Measurements from ENCODE around the gene SEBOX. TPM values are rescaled to one million over a fixed set of nuclear protein-coding genes. Genes with fewer than 3 reads are reported as not detected.
A peak's percentile ranks its signal among the peaks of the same experiment; 100 is the strongest.

SEBOX gene
- total and polyA plus RNA-seq, 2 of the 8 experiments (the other 6 are each of a cell fraction or from before 2014, with no cell fraction given): not detected

DNA sequence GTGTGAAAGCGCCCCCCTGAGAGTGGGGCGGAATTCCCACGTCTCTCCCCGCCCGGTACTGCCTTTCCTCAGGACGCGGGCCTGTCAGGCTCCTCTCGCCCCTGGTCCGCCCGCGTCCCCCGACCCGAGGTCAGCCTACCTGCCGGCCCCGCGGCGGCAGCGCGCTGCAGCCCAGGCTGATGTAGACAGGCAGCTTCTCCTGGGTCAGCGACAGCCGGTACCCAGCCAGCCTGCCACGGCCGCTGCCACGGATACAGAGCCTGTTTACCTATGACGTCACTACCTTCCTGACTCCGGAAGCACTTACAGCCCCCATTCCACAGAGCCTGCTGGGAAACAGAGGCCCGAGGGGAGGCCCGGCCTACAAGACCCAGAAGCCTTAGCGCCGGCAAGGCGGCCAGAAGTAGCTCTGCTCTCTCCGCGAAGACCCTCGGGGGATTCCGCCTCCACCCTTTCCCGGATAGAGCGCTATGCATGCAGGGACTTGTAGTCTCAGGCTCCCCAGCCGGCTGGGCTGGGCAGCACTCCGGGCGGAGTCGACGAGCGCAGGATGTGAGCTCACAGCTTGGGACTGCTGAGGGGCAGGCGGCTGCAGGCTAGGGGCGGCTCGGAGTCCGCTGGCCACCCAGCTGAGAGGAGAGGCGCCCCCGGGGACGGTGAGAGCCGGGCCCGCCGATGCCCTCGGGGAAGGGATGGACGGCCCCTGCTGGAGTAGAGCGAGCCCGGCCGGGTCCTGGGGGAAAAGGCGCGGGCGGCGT lies 29.6 kb downstream of the SEBOX start, which contains the start of the genes IFT20 and TNFAIP1 (continued):
- TF ChIP-seq ATF2 (IDR thresholded peaks at IDR 0.05; ENCODE audit: low read length) (peak; percentile 99), SP2 (IDR thresholded peaks at IDR 0.05; ENCODE audit: low read length) (no peak), POLR2A (IDR thresholded peaks at IDR 0.05; ENCODE audit: control extremely low read depth in 1 of 2, low read depth in 2 of 2, low read length in 2 of 2) (peak in 1 of 2 experiments; percentile 64; a peak in 2 of 3 replicates), SIRT6 (IDR thresholded peaks at IDR 0.05; ENCODE audit: low read length) (no peak), JUND (IDR thresholded peaks at IDR 0.05; ENCODE audit: low read length) (peak; percentile 100), FOSL1 (IDR thresholded peaks at IDR 0.05; ENCODE audit: insufficient read depth, low read depth, low read length) (no peak), RXRA (IDR thresholded peaks at IDR 0.05; ENCODE audit: insufficient read depth, low read depth, low read length) (no peak), ATF3 (IDR thresholded peaks at IDR 0.05; ENCODE audit: insufficient read depth, low read depth, low read length) (peak; percentile 68; the same call in 1 of the 2 replicates), TBP (IDR thresholded peaks at IDR 0.05; ENCODE audit: low read depth, low read length) (peak; percentile 63; the same call in 1 of the 2 replicates), CHD2 (IDR thresholded peaks at IDR 0.05; ENCODE audit: low read length) (peak; percentile 91), SIN3A (conservative IDR thresholded peaks at IDR 0.05 in 1 of 2, IDR thresholded peaks at IDR 0.05 in 1 of 2; ENCODE audit: low read depth in 1 of 2, low read length in 2 of 2) (peak; percentile 87 to 96; a peak in 2 of 4 replicates), EZH2 (IDR thresholded peaks at IDR 0.05; ENCODE audit: low read depth, low read length, severe bottlenecking) (no peak), TAF7 (optimal IDR thresholded peaks at IDR 0.05; ENCODE audit: borderline replicate concordance, low read depth, low read length) (peak; percentile 43), GTF2F1 (IDR thresholded peaks at IDR 0.05; ENCODE audit: borderline replicate concordance, low read depth, low read length) (no peak), SP1 (IDR thresholded peaks at IDR 0.05; ENCODE audit: low read depth, low read length) (peak; percentile 62; the same call in 1 of the 2 replicates)
- TF ChIP-seq, protein P1, sequence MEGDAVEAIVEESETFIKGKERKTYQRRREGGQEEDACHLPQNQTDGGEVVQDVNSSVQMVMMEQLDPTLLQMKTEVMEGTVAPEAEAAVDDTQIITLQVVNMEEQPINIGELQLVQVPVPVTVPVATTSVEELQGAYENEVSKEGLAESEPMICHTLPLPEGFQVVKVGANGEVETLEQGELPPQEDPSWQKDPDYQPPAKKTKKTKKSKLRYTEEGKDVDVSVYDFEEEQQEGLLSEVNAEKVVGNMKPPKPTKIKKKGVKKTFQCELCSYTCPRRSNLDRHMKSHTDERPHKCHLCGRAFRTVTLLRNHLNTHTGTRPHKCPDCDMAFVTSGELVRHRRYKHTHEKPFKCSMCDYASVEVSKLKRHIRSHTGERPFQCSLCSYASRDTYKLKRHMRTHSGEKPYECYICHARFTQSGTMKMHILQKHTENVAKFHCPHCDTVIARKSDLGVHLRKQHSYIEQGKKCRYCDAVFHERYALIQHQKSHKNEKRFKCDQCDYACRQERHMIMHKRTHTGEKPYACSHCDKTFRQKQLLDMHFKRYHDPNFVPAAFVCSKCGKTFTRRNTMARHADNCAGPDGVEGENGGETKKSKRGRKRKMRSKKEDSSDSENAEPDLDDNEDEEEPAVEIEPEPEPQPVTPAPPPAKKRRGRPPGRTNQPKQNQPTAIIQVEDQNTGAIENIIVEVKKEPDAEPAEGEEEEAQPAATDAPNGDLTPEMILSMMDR (IDR thresholded peaks at IDR 0.05; ENCODE audit: control extremely low read depth in 1 of 3, insufficient read depth in 1 of 3, low read depth in 1 of 3, low read length in 3 of 3): no peak
- TF ChIP-seq, protein P2, sequence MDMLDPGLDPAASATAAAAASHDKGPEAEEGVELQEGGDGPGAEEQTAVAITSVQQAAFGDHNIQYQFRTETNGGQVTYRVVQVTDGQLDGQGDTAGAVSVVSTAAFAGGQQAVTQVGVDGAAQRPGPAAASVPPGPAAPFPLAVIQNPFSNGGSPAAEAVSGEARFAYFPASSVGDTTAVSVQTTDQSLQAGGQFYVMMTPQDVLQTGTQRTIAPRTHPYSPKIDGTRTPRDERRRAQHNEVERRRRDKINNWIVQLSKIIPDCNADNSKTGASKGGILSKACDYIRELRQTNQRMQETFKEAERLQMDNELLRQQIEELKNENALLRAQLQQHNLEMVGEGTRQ (IDR thresholded peaks at IDR 0.05; ENCODE audit: low read length): no peak
